Mesothelial cell of epicardium (in vitro differentiated cells): ENCODE data around the gene PTPRG. TPM values are rescaled to one million over a fixed set of nuclear protein-coding genes. Genes with fewer than 3 reads are reported as not detected.

Experiments
- DNase-seq, 2 experiments: peaks; one replicate each; pipeline ENCODE4 v3.0.0; 2021; ENCODE audit warnings: low spot score in 2 of 2; ENCODE audit not compliant: unreplicated experiment in 2 of 2
- H3K27ac Mint-ChIP-seq: 2 replicates; pipeline ENCODE4 v1.8.0; 2021; ENCODE audit warnings: mixed read lengths
- H3K27me3 Mint-ChIP-seq: 2 replicates; pipeline ENCODE4 v1.8.0; 2021; ENCODE audit warnings: low read depth, mixed read lengths
- H3K36me3 Mint-ChIP-seq: 2 replicates; pipeline ENCODE4 v1.8.0; 2021; ENCODE audit warnings: mixed read lengths
- H3K4me1 Mint-ChIP-seq: 2 replicates; pipeline ENCODE4 v1.8.0; 2021; ENCODE audit warnings: mixed read lengths
- H3K4me3 Mint-ChIP-seq: 2 replicates; pipeline ENCODE4 v1.8.0; 2021; ENCODE audit warnings: mild to moderate bottlenecking, moderate library complexity, mixed read lengths
- H3K9me3 Mint-ChIP-seq: 2 replicates; pipeline ENCODE4 v1.8.0; 2021; ENCODE audit warnings: mixed read lengths
- CTCF ChIP-seq: fragments of 200-600 bp; sonication (generic); IDR thresholded peaks from one replicate; pipeline ENCODE4 v1.5.0; 2021; ENCODE audit warnings: antibody characterized with exemption; ENCODE audit not compliant: unreplicated experiment
- total RNA-seq: library from RNA; stranded (reverse); gene quantifications from 3 replicates; pipeline ENCODE4 v1.2.1, GENCODE V29; 2021

Gene PTPRG
- total RNA-seq, 1 donor from 2014 or later, result 40.4 TPM

GRCh38 chr3:61788623-61789507 lies 227.5 kb downstream of the PTPRG start:
- H3K27me3 Mint-ChIP-seq, result peaks cover 37% of the 10 kb centered on the region
- H3K27ac Mint-ChIP-seq, result no peak overlapping the region
- no peak for TF ChIP-seq CTCF
- no peak for DNase-seq
- H3K4me3 Mint-ChIP-seq, result no peak overlapping the region
- H3K9me3 Mint-ChIP-seq, result peaks cover 8% of the 10 kb centered on the region
- H3K36me3 Mint-ChIP-seq, result peaks cover 2% of the 10 kb centered on the region
- H3K4me1 Mint-ChIP-seq, result no peaks in the 10 kb centered on the region

GRCh38 chr3:61789861-61790260 lies 228.5 kb downstream of the PTPRG start:
- Mint-ChIP-seq H3K36me3 (peaks cover 2% of the 10 kb centered on the region), H3K4me1 (no peaks in the 10 kb centered on the region), H3K4me3 (no peak overlapping the region), H3K27ac (no peak overlapping the region), H3K9me3 (peaks cover 8% of the 10 kb centered on the region), H3K27me3 (peaks cover 45% of the 10 kb centered on the region)
- DNase-seq, result no peak
- no peak for TF ChIP-seq CTCF

- no peak for DNase-seq
- Mint-ChIP-seq H3K4me3 (no peak overlapping the region), H3K36me3 (peaks cover 2% of the 10 kb centered on the region), H3K27ac (no peak overlapping the region), H3K9me3 (peaks cover 8% of the 10 kb centered on the region), H3K27me3 (peaks cover 47% of the 10 kb centered on the region), H3K4me1 (no peaks in the 10 kb centered on the region)
- no peak for TF ChIP-seq CTCF
These were observed 229.0 kb downstream of the PTPRG start for GRCh38 chr3:61790411-61790810.

- TF ChIP-seq CTCF, result no peak
- no peaks in the 10 kb centered on the region for H3K36me3 Mint-ChIP-seq
- no peak for DNase-seq
- H3K4me3 Mint-ChIP-seq, result no peak overlapping the region
- H3K9me3 Mint-ChIP-seq, result no peaks in the 10 kb centered on the region
- H3K27me3 Mint-ChIP-seq, result peaks cover 52% of the 10 kb centered on the region
- peaks cover 14% of the 10 kb centered on the region for H3K4me1 Mint-ChIP-seq
- no peak overlapping the region for H3K27ac Mint-ChIP-seq
These were observed 231.7 kb downstream of the PTPRG start for GRCh38 chr3:61793056-61793455.

- no peaks in the 10 kb centered on the region for H3K9me3 Mint-ChIP-seq
- peaks cover 14% of the 10 kb centered on the region for H3K4me1 Mint-ChIP-seq
- no peak overlapping the region for H3K4me3 Mint-ChIP-seq
- TF ChIP-seq CTCF, result no peak
- no peak for DNase-seq
- no peaks in the 10 kb centered on the region for H3K36me3 Mint-ChIP-seq
- H3K27ac Mint-ChIP-seq, result no peak overlapping the region
- peaks cover 57% of the 10 kb centered on the region for H3K27me3 Mint-ChIP-seq
These were observed 232.2 kb downstream of the PTPRG start for GRCh38 chr3:61793521-61793920.
